Heart left ventricle (tissue), 13 donors: ENCODE measurements around the gene XRCC5.

ENCODE experiments used
- CTCF ChIP-seq, 12 donors: fragments of 200-600 bp; sonication (generic) in 4 of 12; IDR thresholded peaks; one replicate each; pipeline versions ENCODE4 v1.5.0 to v1.8.0; 2018 to 2022; ENCODE audit warnings: antibody characterized with exemption in 12 of 12, mild to moderate bottlenecking in 5 of 12
- POLR2A ChIP-seq, 2 donors: fragments of 450-650 bp; IDR thresholded peaks; one replicate each; pipeline ENCODE4 v1.6.1; 2017; ENCODE audit warnings: antibody characterized with exemption in 2 of 2, mild to moderate bottlenecking in 2 of 2, moderate library complexity in 2 of 2
- donor health status: ischemic (EF 13 %, LVEDD 7.1; RV severe dilation, severe dysfunction).
- donor health status: DM: no; HTN: yes; CAD: no.
- donor health status: DM: no; HTN: no; CAD: no.
- donor health status: ischemic (EF 25% LVEDD 6.9; RV normal size, moderate dysfunction).
- donor health status: ischemic (EF 25% LVEDD 5.7; RV mildly dilated, moderate dysfunction).
- donor health status: ischemic (EF 35%, LVEDD 5.7; RV mildly dilated, moderate dysfunction).
- donor health status: nonischemic (EF 11% LVEDD 7.7; RV severe dilation, severe dysfunction).
- donor health status: DM: yes; HTN: yes; CAD: no.
- donor health status: PGD.
- donor health status: ischemic (EF 29% LVEDD 5.4; RV normal size, mild dysfunction).
- donor health status: nonischemic (EF 23%, LVEDD 6.1; RV moderate dilation, normal function).

- TF ChIP-seq CTCF (IDR thresholded peaks at IDR 0.05) = no peak
- TF ChIP-seq POLR2A (IDR thresholded peaks at IDR 0.05) = no peak
Observed at GRCh38 chr2:216233281-216233995, 124.3 kb downstream of the XRCC5 start.
